Esophagus muscularis mucosa (tissue), 4 donors: ENCODE measurements around the gene OR2G2. TPM values are rescaled to one million over a fixed set of nuclear protein-coding genes. Genes with fewer than 3 reads are reported as not detected.

Source experiments
- DNase-seq: peaks from one replicate; pipeline ENCODE4 v3.0.0-alpha.2; 2017; ENCODE audit errors: extremely low spot score
- H3K27ac ChIP-seq, 4 donors: fragments of 200-600 bp; sonication (generic); replicated peaks in 1 of 4; 1 replicate in 3 of 4; 2 replicates in 1 of 4; pipeline ENCODE4 v1.5.1; 2016 to 2019; ENCODE audit warnings: mild to moderate bottlenecking in 1 of 4
- H3K27me3 ChIP-seq, 4 donors: fragments of 200-600 bp; sonication (generic); one replicate each; pipeline versions ENCODE4 v1.5.1 to v1.6.0; 2016 to 2019
- H3K36me3 ChIP-seq, 4 donors: fragments of 200-600 bp; sonication (generic); one replicate each; pipeline ENCODE4 v1.5.1; 2016 to 2019
- H3K4me1 ChIP-seq, 4 donors: fragments of 200-600 bp; sonication (generic); one replicate each; pipeline ENCODE4 v1.5.1; 2016 to 2019
- H3K4me3 ChIP-seq, 4 donors: fragments of 200-600 bp; sonication (generic); 1 replicate in 2 of 4; 2 replicates in 2 of 4; pipeline ENCODE4 v1.5.1; 2016 to 2019; ENCODE audit warnings: mild to moderate bottlenecking in 4 of 4, moderate library complexity in 1 of 4
- H3K9me3 ChIP-seq, 4 donors: fragments of 200-600 bp; sonication (generic); 1 replicate in 3 of 4; 2 replicates in 1 of 4; pipeline ENCODE4 v1.5.1; 2016 to 2019
- EP300 ChIP-seq: sonication (generic); formaldehyde crosslinking; IDR thresholded peaks from one replicate; pipeline ENCODE4 v1.6.1; 2017; ENCODE audit warnings: antibody characterized with exemption
- POLR2A ChIP-seq: fragments of 450-650 bp; IDR thresholded peaks from one replicate; pipeline ENCODE4 v1.6.1; 2017; ENCODE audit warnings: antibody characterized with exemption, moderate library complexity, mild to moderate bottlenecking, low read depth
- POLR2AphosphoS5 ChIP-seq, 2 donors: sonication (generic); formaldehyde crosslinking; IDR thresholded peaks; one replicate each; pipeline ENCODE4 v1.6.1; 2017; ENCODE audit warnings: antibody characterized with exemption in 2 of 2
- WGBS: methylation state at CpG from one replicate; pipeline ENCODE4 v1.1.5; 2018; 5-methylcytosine and 5-hydroxymethylcytosine counted together
- intact Hi-C: fragments of 100-400 bp; cut with DNase I; formaldehyde crosslinking; loops from one replicate; pipeline ENCODE4 v1.15.1; 2023
- total RNA-seq, 4 donors: library from RNA; depleted of rRNA; stranded (reverse); fragments of >200 nt; gene quantifications; one replicate each; pipeline versions ENCODE4 v1.1.0 to v1.2.1, GENCODE V29; 2016
- TF ChIP-seq, protein P1 (sequence below), 3 experiments: fragments of 200-600 bp in 2 of 3; fragments of 450-650 bp in 1 of 3; sonication (generic) in 2 of 3; IDR thresholded peaks; one replicate each; pipeline ENCODE4 v1.5.1; 2017 to 2019; ENCODE audit warnings: antibody characterized with exemption in 3 of 3, mild to moderate bottlenecking in 2 of 3, moderate library complexity in 1 of 3

Gene OR2G2
- total RNA-seq, 4 donors from 2014 or later = not detected

- no peak for TF ChIP-seq POLR2A
- TF ChIP-seq EP300 = no peak
- TF ChIP-seq, protein P1, sequence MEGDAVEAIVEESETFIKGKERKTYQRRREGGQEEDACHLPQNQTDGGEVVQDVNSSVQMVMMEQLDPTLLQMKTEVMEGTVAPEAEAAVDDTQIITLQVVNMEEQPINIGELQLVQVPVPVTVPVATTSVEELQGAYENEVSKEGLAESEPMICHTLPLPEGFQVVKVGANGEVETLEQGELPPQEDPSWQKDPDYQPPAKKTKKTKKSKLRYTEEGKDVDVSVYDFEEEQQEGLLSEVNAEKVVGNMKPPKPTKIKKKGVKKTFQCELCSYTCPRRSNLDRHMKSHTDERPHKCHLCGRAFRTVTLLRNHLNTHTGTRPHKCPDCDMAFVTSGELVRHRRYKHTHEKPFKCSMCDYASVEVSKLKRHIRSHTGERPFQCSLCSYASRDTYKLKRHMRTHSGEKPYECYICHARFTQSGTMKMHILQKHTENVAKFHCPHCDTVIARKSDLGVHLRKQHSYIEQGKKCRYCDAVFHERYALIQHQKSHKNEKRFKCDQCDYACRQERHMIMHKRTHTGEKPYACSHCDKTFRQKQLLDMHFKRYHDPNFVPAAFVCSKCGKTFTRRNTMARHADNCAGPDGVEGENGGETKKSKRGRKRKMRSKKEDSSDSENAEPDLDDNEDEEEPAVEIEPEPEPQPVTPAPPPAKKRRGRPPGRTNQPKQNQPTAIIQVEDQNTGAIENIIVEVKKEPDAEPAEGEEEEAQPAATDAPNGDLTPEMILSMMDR (IDR thresholded peaks at IDR 0.05) = no peak
- no peak for TF ChIP-seq POLR2AphosphoS5 (IDR thresholded peaks at IDR 0.05)
- H3K27ac ChIP-seq = no peak overlapping the region
- no peak overlapping the region for H3K4me3 ChIP-seq
- H3K36me3 ChIP-seq = no peaks in the 10 kb centered on the region
- WGBS = 87% methylated on average over 2 of the region's 2 CpGs
- intact Hi-C loops = no loop called here
- H3K9me3 ChIP-seq = no peaks in the 10 kb centered on the region
- H3K4me1 ChIP-seq = no peaks in the 10 kb centered on the region
- no peak for DNase-seq
- H3K27me3 ChIP-seq = no peaks in the 10 kb centered on the region
Observed at GRCh38 chr1:247557926-247558674, 30.1 kb upstream of the OR2G2 start.

DNA sequence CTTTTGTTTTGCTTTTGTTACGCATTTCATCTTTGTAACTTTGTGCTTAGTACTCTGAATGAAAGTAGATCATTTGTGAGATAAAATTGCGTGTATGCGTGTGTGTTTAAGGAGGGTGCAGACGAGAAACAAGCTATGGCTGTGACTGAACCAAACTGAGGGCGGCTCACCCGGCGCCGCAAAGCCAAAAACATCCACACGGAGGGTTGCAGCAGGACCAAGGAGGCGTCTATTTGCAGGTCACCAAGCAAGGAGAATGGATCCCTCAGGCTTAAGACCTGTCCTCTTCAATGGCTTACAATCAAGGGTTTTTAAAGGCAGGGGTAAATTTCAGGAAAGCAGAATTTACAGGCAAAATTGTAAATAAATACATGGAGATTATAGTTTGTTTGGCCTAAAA is 26.4 kb upstream of the OR2G2 start:
- H3K36me3 ChIP-seq = no peaks in the 10 kb centered on the region
- TF ChIP-seq POLR2A = no peak
- TF ChIP-seq, protein P1 (IDR thresholded peaks at IDR 0.05) = no peak
- no peak for TF ChIP-seq EP300
- no peak for TF ChIP-seq POLR2AphosphoS5 (IDR thresholded peaks at IDR 0.05)
- H3K27ac ChIP-seq = no peak overlapping the region
- DNase-seq = no peak
- H3K27me3 ChIP-seq = no peaks in the 10 kb centered on the region
- no peak overlapping the region for H3K4me3 ChIP-seq
- no peaks in the 10 kb centered on the region for H3K4me1 ChIP-seq
- H3K9me3 ChIP-seq = no peaks in the 10 kb centered on the region
- WGBS = 71% methylated on average over 10 of the region's 10 CpGs
- intact Hi-C loops = no loop called here

- Histone ChIP-seq H3K36me3 (no peaks in the 10 kb centered on the region), H3K4me3 (no peak overlapping the region), H3K27me3 (no peaks in the 10 kb centered on the region), H3K4me1 (no peaks in the 10 kb centered on the region), H3K27ac (no peak overlapping the region), H3K9me3 (no peaks in the 10 kb centered on the region)
- no peak for DNase-seq
- WGBS = 56% methylated on average over 9 of the region's 9 CpGs
- TF ChIP-seq EP300 (no peak), POLR2A (no peak), POLR2AphosphoS5 (IDR thresholded peaks at IDR 0.05) (no peak)
- TF ChIP-seq, protein P1 (IDR thresholded peaks at IDR 0.05) = no peak
- intact Hi-C loops = no loop called here
Observed at GRCh38 chr1:247562198-247562597, 26.0 kb upstream of the OR2G2 start.

DNA sequence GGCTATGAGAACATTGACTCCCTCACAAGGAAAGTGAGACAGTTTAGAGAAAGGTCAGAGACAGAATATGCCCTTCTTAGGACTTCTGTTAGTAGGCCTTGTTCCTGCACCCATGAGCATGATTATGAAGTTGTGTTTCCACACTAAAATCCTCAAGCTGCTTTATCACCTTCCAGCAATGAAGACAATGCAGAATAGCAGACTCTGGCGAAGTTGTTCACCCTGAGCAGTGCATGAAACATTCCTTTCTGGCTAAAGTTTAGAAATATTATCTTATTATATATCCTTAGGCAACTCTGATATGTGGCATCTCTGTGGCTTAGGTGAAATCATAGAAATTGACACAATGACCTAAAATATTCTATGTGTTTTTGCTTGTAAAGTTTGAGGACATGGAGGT is 13.9 kb upstream of the OR2G2 start:
- Histone ChIP-seq H3K27ac (no peak overlapping the region), H3K4me1 (no peaks in the 10 kb centered on the region), H3K4me3 (no peak overlapping the region), H3K36me3 (no peaks in the 10 kb centered on the region), H3K27me3 (peaks cover 0 to 5% (median 0%) of the 10 kb centered on the region in 4 donors), H3K9me3 (no peaks in the 10 kb centered on the region)
- intact Hi-C loops = no loop called here
- no peak for DNase-seq
- TF ChIP-seq POLR2AphosphoS5 (IDR thresholded peaks at IDR 0.05) (no peak), EP300 (no peak), POLR2A (no peak)
- TF ChIP-seq, protein P1 (IDR thresholded peaks at IDR 0.05) = no peak
- 62% methylated on average over 1 of the region's 1 CpG for WGBS

- TF ChIP-seq POLR2A (no peak), EP300 (no peak), POLR2AphosphoS5 (IDR thresholded peaks at IDR 0.05) (no peak)
- TF ChIP-seq, protein P1 (IDR thresholded peaks at IDR 0.05) = no peak
- H3K27me3 ChIP-seq = peaks cover 0 to 5% (median 0%) of the 10 kb centered on the region in 4 donors
- intact Hi-C loops = no loop called here
Observed at GRCh38 chr1:247574664-247575063, 13.5 kb upstream of the OR2G2 start.

More at GRCh38 chr1:247574664-247575063, 13.5 kb upstream of the OR2G2 start:
- no peaks in the 10 kb centered on the region for H3K9me3 ChIP-seq
- H3K36me3 ChIP-seq = no peaks in the 10 kb centered on the region
- DNase-seq = no peak
- H3K4me3 ChIP-seq = no peak overlapping the region
- no peak overlapping the region for H3K27ac ChIP-seq
- no peaks in the 10 kb centered on the region for H3K4me1 ChIP-seq
